NCI-H524 (cell line): ENCODE data around the gene SBNO1.
"Not testable (repeated sequence)": the region's sequence is repeated elsewhere in the genome, so short reads cannot be mapped to it uniquely, and the experiment has no call there.

Experiments used
- DNase-seq, 2 experiments: peaks; one replicate each; lab custom pipeline; 2025; lab: John Stamatoyannopoulos, UW

The SBNO1 gene

DNA sequence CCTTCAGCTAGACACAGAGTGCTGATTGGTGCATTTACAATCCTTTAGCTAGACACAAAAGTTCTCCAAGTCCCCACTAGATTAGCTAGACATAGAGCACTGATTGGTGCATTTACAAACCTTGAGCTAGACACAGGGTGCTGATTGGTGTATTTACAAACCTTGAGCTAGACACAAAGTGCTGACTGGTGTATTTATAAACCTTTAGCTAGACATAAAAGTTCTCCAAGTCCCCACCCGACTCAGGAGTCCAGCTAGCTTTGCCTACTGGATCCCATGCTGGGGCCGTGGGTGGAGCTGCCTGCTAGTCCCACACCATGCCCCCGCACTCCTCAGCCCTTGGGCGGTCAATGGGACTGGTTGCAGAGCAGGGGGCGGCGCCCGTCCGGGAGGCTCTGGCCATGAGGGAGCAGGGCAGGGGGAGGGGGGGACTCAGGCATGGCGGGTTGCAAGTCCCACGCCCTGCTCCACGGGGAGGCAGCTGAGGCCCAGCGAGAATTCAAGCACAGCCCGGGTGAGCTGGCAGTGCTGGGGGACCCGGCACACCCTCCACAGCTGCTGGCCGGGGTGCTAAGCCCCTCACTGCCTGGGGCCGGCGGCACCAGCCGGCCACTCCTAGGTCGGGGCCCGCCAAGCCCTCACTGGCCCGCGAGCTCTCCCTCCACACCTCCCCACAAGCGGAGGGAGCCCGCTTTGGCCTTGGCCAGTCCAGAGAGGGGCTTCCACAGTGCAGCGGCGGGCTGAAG is 115.5 kb downstream of the SBNO1 start:
- not testable (repeated sequence) for DNase-seq

DNA sequence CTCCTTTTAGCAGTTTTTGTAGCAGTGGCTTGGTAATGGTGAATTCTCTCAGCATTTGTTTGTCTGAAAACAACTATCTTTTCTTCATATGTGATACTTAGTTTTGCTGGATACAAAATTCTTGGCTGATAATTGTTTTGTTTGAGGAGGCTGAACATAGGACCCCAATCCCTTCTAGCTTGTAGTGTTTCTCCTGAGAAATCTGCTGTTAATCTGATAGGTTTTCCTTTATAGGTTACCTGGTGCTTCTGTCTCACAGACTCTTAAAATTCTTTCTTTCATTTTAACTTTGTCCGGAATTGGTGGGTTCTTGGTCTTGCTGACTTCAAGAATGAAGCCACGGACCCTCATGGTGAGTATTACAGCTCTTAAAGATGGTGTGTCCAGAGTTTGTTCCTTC is 116.5 kb downstream of the SBNO1 start:
- DNase-seq: not testable (repeated sequence)

DNA sequence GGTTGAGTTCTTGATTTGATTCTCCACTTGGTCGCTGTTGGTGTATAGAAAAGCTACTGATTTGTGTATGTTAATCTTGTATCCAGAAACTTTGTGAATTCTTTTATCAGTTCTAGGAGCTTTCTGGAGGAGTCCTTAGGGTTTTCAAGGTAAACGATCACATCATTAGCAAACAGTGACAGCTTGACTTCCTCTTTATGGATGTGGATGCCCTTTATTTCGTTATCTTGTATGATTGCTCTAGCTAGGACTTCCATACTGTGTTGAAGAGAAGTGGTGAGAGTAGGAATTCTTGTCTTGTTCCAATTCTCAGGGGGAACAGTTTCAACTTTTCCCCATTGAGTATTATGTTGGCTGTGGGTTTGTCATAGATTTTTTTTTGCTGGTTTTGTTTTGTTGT is 119.0 kb downstream of the SBNO1 start:
- DNase-seq: no peak

DNA sequence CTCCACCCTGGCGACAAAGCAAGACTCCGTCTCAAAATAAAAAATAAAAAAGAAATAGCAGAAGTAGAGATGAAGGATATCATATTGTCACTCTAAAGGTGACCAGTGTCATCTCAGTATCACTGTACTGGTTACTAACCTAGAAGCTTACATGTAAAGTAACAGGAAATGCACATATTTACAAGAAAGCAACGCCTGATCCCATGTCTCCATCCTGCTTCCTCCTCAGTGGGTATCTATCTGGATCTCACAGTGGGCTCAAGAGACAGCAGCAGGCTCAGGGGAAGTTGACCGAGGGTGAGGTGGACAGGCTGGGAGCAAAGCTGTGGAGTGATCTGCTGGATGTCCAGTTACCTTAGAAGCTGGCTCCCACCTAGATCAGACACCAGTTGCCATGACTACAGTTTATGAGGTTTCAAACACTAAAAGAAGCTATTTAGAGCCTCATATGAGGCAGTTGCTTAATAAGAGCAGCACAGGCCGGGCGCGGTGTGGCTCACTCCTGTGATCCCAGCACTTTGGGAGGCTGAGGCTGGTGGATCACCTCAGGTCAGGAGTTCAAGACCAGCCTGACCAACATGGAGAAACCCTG is 120.9 kb downstream of the SBNO1 start:
- no peak for DNase-seq

DNA sequence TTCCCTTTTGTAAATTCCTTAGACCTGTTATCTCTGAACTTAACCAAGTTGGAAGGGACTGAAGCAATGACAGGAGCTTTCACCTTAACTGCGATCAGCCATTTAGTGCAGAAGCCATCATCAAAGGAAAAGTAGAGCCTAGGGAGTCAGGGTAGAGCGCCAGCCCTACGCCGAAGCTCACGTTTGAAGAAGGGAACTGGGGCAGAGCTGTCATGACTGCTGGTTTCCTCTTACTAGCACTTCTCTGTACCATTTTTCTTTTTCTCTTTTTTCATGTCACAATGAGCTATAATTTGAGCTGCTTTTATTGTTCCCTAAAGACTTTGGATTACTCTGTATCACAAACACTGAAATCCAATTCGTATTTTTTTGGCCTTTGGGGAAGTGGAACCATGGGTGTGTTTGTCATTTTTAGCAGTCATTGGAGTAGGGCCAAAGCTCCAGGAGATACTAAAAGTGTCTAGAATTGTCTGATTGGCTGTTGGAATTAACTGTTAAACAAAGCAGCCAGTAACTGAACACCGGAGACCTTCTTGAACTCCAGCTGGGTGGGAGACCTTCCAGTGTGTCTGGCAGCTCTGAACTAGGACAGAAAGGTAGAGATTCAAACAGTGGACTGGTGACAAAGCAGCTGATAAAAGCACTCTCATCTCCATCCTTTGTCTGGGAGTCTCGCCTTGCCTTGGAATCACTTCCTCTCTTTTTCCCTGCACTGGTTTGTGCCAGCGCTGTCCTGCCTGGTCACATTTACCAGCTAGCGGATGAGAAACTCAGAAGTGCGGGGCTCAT is 122.3 kb downstream of the SBNO1 start:
- no peak for DNase-seq
